ENCODE measurements around the gene RPP14. TPM values are rescaled to one million over a fixed set of nuclear protein-coding genes. Genes with fewer than 3 reads are reported as not detected.

RPP14 gene
- total and polyA plus RNA-seq, 10 of the 15 experiments (the other 5 are each of a cell fraction or from before 2014, with no cell fraction given): 9.1 to 21.2 (median 12.7) TPM

DNA sequence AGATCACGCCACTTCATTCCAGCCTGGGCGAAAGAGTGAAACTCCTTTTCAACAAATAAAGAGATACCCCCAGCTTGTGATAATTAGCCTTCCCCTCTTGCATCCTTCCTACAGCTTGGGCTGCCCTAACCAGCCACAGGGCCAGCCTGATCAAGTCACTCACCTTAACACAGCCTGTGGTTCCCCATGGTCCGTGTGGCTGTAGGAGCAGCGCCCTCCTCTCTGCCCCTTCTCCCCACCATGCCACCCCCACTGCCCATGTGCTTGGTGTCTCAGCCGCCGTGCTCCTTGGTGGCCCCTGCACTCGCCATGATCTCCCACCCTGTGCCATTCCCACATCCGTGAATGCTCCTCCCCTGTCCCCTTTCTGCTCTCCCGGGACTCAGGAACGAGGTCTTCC lies 13.2 kb upstream of the RPP14 start:
- 56% methylated on average over 10 of the region's 10 CpGs for WGBS (ENCODE audit: insufficient coverage, insufficient replicate concordance, low lambda C conversion rate, missing lambda C conversion rate)
- Histone ChIP-seq H3K27me3 (replicated peaks in 1 of 2; ENCODE audit: control insufficient read depth in 2 of 2, insufficient read depth in 2 of 2, low read length in 1 of 2) (no peaks in the 10 kb centered on the region), H3K9ac (ENCODE audit: control insufficient read depth, insufficient read depth, low read length) (no peak overlapping the region), H2AFZ (ENCODE audit: control insufficient read depth, low read depth, low read length) (no peak overlapping the region), H4K20me1 (ENCODE audit: control insufficient read depth, insufficient read depth) (no peaks in the 10 kb centered on the region), H3K36me3 (ENCODE audit: control insufficient read depth in 2 of 2, insufficient read depth in 2 of 2, low read length in 1 of 2) (peaks cover 2 to 5% of the 10 kb centered on the region in 2 experiments; a peak in 1 of 4 replicates), H3K79me2 (ENCODE audit: control insufficient read depth, insufficient read depth, low read length) (no peaks in the 10 kb centered on the region), H3K27ac (ENCODE audit: control insufficient read depth, insufficient read depth) (no peak overlapping the region), H3K9me3 (replicated peaks; ENCODE audit: control insufficient read depth, insufficient read depth, low read length) (no peaks in the 10 kb centered on the region), H3K4me3 (no peak overlapping the region), H3K4me2 (ENCODE audit: control insufficient read depth, insufficient read depth) (no peak overlapping the region), H3K4me1 (ENCODE audit: control insufficient read depth, insufficient read depth, low read length) (no peaks in the 10 kb centered on the region)
- TF ChIP-seq PAX8 (IDR thresholded peaks at IDR 0.05) (no peak), HCFC1 (IDR thresholded peaks at IDR 0.05; ENCODE audit: low read length) (no peak), BHLHE40 (IDR thresholded peaks at IDR 0.05; ENCODE audit: borderline replicate concordance in 1 of 2, low read depth in 2 of 2, low read length in 1 of 2) (no peak), FOXK2 (IDR thresholded peaks at IDR 0.05) (no peak), KDM1A (IDR thresholded peaks at IDR 0.05; ENCODE audit: borderline replicate concordance) (no peak), JUNB (IDR thresholded peaks at IDR 0.05) (no peak), MTA3 (IDR thresholded peaks at IDR 0.05; ENCODE audit: borderline replicate concordance, low read length) (no peak)
- CTCF ChIA-PET: interaction anchor here (1.9 to 2.0 kb wide), 2 partner anchors 13 to 105 kb away, joined by 8 to 9 read pairs; partner anchors contain the start of genes HTD2 and RPP14
- ATAC-seq (no peak), FAIRE-seq (no peak), DNase-seq (ENCODE audit: low read depth, low spot score) (no peak)
- RAD21 ChIA-PET (ENCODE audit: unreplicated experiment): interaction anchor here (0.6 to 1.0 kb wide), 2 partner anchors 13 to 62 kb away, joined by 3 to 4 read pairs; partner anchors contain the start of genes HTD2 and RPP14
- in situ Hi-C loops (cut with MboI) (no loop called here), intact Hi-C loops (cut with micrococcal nuclease; ENCODE audit: unreplicated experiment) (no loop called here)
- POLR2A ChIA-PET: interaction anchor here (1.5 kb wide), 1 partner anchor 53 kb away, joined by 4 read pairs; no protein-coding TSS in a partner anchor
- BruUV-seq (replicated peaks): no TSS peak
- SMC1A ChIA-PET (ENCODE audit: uncharacterized antibody, unreplicated experiment): interaction anchor here (1.0 to 2.4 kb wide), 4 partner anchors 8 to 105 kb away, joined by 3 to 10 read pairs (median 4); no protein-coding TSS in a partner anchor

DNA sequence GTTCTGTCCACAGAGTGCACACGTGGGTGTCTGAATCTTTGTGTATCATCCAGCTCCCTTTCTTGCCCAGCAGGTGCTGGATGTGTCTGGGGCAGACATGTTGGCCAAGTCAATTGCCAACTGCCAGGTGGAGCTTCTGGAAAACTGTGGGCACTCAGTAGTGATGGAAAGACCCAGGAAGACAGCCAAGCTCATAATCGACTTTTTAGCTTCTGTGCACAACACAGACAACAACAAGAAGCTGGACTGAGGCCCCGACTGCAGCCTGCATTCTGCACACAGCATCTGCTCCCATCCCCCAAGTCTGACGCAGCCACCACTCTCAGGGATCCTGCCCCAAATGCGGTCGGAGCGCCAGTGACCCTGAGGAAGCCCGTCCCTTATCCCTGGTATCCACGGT lies 12.5 kb upstream of the RPP14 start:
- H4K20me1 ChIP-seq (ENCODE audit: control insufficient read depth, insufficient read depth): no peaks in the 10 kb centered on the region
- ATAC-seq: no peak
- H3K36me3 ChIP-seq (ENCODE audit: control insufficient read depth in 2 of 2, insufficient read depth in 2 of 2, low read length in 1 of 2): peaks cover 1 to 5% of the 10 kb centered on the region in 2 experiments; a peak in 1 of 4 replicates
- no peak for DNase-seq (ENCODE audit: low read depth, low spot score)
- H3K79me2 ChIP-seq (ENCODE audit: control insufficient read depth, insufficient read depth, low read length): no peaks in the 10 kb centered on the region
- H3K9ac ChIP-seq (ENCODE audit: control insufficient read depth, insufficient read depth, low read length): no peak overlapping the region
- intact Hi-C loops (cut with micrococcal nuclease; ENCODE audit: unreplicated experiment): no loop called here
- ChIA-PET RAD21 (ENCODE audit: unreplicated experiment) (no interaction called here), SMC1A (ENCODE audit: uncharacterized antibody, unreplicated experiment) (interaction anchor here (1.1 kb wide), 1 partner anchor 104 kb away, joined by 4 read pairs; no protein-coding TSS in a partner anchor), POLR2A (no interaction called here), CTCF (interaction anchor here (1.2 to 1.9 kb wide), 2 partner anchors 106 to 115 kb away, joined by 3 to 9 read pairs; no protein-coding TSS in a partner anchor)
- H3K4me2 ChIP-seq (ENCODE audit: control insufficient read depth, insufficient read depth): no peak overlapping the region
- no peak overlapping the region for H3K27ac ChIP-seq (ENCODE audit: control insufficient read depth, insufficient read depth)
- no TSS peak for BruUV-seq (replicated peaks)
- no peaks in the 10 kb centered on the region for H3K9me3 ChIP-seq (replicated peaks; ENCODE audit: control insufficient read depth, insufficient read depth, low read length)
- no peaks in the 10 kb centered on the region for H3K4me1 ChIP-seq (ENCODE audit: control insufficient read depth, insufficient read depth, low read length)
- H3K4me3 ChIP-seq: no peak overlapping the region
- H2AFZ ChIP-seq (ENCODE audit: control insufficient read depth, low read depth, low read length): no peak overlapping the region
- 65% methylated on average over 9 of the region's 9 CpGs for WGBS (ENCODE audit: insufficient coverage, insufficient replicate concordance, low lambda C conversion rate, missing lambda C conversion rate)
- FAIRE-seq: no peak
- in situ Hi-C loops (cut with MboI): no loop called here
- H3K27me3 ChIP-seq (replicated peaks in 1 of 2; ENCODE audit: control insufficient read depth in 2 of 2, insufficient read depth in 2 of 2, low read length in 1 of 2): no peaks in the 10 kb centered on the region; a peak in 1 of 4 replicates
- TF ChIP-seq, protein P1, sequence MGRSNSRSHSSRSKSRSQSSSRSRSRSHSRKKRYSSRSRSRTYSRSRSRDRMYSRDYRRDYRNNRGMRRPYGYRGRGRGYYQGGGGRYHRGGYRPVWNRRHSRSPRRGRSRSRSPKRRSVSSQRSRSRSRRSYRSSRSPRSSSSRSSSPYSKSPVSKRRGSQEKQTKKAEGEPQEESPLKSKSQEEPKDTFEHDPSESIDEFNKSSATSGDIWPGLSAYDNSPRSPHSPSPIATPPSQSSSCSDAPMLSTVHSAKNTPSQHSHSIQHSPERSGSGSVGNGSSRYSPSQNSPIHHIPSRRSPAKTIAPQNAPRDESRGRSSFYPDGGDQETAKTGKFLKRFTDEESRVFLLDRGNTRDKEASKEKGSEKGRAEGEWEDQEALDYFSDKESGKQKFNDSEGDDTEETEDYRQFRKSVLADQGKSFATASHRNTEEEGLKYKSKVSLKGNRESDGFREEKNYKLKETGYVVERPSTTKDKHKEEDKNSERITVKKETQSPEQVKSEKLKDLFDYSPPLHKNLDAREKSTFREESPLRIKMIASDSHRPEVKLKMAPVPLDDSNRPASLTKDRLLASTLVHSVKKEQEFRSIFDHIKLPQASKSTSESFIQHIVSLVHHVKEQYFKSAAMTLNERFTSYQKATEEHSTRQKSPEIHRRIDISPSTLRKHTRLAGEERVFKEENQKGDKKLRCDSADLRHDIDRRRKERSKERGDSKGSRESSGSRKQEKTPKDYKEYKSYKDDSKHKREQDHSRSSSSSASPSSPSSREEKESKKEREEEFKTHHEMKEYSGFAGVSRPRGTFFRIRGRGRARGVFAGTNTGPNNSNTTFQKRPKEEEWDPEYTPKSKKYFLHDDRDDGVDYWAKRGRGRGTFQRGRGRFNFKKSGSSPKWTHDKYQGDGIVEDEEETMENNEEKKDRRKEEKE (IDR thresholded peaks at IDR 0.05): no peak
- TF ChIP-seq RELA (IDR thresholded peaks at IDR 0.05; ENCODE audit: borderline replicate concordance, partially characterized antibody) (no peak), ZBED1 (IDR thresholded peaks at IDR 0.05; ENCODE audit: borderline replicate concordance) (no peak), RB1 (IDR thresholded peaks at IDR 0.05; ENCODE audit: borderline replicate concordance) (no peak), RUNX3 (IDR thresholded peaks at IDR 0.05; ENCODE audit: low read length) (no peak), MTA3 (IDR thresholded peaks at IDR 0.05; ENCODE audit: borderline replicate concordance, low read length) (no peak), BHLHE40 (IDR thresholded peaks at IDR 0.05; ENCODE audit: borderline replicate concordance in 1 of 2, low read depth in 2 of 2, low read length in 1 of 2) (no peak), NR2C2 (IDR thresholded peaks at IDR 0.05; ENCODE audit: borderline replicate concordance, control insufficient read depth, insufficient read length, low read depth) (no peak)
- TF ChIP-seq, protein P2, sequence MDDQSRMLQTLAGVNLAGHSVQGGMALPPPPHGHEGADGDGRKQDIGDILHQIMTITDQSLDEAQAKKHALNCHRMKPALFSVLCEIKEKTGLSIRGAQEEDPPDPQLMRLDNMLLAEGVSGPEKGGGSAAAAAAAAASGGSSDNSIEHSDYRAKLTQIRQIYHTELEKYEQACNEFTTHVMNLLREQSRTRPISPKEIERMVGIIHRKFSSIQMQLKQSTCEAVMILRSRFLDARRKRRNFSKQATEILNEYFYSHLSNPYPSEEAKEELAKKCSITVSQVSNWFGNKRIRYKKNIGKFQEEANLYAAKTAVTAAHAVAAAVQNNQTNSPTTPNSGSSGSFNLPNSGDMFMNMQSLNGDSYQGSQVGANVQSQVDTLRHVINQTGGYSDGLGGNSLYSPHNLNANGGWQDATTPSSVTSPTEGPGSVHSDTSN (IDR thresholded peaks at IDR 0.05; ENCODE audit: insufficient replicate concordance, low read depth, low read length): no peak

Measured in GM12878 (cell line).